C4-2B (cell line): Measurements from ENCODE around the gene GALNT11.
"Not testable (repeated sequence)": the region's sequence is repeated elsewhere in the genome, so short reads cannot be mapped to it uniquely, and the experiment has no call there.

Source experiments
- H3K27ac ChIP-seq: fragments of 450-650 bp; 2 replicates; pipeline ENCODE4 v1.5.1; 2017
- ZFX ChIP-seq: fragments of 450-650 bp; IDR thresholded peaks from 2 replicates; pipeline ENCODE4 v1.6.1; 2017
- TF ChIP-seq, protein P1 (sequence below): fragments of 450-650 bp; conservative IDR thresholded peaks from 2 replicates; pipeline ENCODE4 v1.5.1; 2017; ENCODE audit warnings: mild to moderate bottlenecking

The GALNT11 gene

DNA sequence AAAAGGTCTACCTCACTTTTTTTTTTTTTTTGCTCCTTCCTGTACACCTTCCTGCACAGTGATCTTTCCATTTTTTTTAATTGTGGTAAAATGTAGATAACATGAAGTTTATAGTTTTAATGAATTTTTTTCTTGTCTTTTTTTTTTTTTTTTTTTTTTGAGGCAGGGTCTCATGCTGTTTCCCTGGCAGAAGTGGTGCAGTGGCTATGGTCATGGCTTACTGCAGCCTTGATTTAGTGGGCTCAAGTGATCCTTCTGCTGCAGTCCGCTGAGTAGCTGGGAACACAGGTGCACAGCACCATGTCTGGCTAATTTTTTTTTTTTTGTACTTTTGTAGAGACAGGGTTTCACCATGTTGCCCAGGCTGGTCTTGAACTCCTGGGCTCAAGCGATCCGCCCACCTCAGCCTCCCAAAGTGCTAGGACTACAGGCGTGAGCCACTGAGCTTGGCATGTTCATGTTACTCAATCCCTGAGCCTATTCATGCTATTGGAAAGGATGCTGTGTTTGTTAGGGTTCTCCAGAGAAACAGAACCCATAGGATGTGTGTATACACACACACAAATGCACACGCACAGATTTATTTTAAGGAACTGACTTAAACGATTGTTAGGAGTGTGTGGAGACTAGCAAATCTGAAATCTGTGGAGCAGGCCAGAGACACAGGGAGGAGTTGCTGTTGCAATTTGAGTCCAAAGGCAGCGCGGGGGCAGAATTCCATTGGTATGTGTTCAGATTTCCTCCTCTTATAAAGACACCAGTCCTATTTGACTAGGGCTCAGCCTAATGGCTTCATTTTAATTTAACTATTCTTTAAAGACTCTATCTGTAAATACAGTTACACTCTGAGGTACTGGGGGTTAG lies 29.1 kb downstream of the GALNT11 start:
- H3K27ac ChIP-seq: no peak overlapping the region
- TF ChIP-seq, protein P1, sequence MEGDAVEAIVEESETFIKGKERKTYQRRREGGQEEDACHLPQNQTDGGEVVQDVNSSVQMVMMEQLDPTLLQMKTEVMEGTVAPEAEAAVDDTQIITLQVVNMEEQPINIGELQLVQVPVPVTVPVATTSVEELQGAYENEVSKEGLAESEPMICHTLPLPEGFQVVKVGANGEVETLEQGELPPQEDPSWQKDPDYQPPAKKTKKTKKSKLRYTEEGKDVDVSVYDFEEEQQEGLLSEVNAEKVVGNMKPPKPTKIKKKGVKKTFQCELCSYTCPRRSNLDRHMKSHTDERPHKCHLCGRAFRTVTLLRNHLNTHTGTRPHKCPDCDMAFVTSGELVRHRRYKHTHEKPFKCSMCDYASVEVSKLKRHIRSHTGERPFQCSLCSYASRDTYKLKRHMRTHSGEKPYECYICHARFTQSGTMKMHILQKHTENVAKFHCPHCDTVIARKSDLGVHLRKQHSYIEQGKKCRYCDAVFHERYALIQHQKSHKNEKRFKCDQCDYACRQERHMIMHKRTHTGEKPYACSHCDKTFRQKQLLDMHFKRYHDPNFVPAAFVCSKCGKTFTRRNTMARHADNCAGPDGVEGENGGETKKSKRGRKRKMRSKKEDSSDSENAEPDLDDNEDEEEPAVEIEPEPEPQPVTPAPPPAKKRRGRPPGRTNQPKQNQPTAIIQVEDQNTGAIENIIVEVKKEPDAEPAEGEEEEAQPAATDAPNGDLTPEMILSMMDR: no peak
- TF ChIP-seq ZFX: no peak

DNA sequence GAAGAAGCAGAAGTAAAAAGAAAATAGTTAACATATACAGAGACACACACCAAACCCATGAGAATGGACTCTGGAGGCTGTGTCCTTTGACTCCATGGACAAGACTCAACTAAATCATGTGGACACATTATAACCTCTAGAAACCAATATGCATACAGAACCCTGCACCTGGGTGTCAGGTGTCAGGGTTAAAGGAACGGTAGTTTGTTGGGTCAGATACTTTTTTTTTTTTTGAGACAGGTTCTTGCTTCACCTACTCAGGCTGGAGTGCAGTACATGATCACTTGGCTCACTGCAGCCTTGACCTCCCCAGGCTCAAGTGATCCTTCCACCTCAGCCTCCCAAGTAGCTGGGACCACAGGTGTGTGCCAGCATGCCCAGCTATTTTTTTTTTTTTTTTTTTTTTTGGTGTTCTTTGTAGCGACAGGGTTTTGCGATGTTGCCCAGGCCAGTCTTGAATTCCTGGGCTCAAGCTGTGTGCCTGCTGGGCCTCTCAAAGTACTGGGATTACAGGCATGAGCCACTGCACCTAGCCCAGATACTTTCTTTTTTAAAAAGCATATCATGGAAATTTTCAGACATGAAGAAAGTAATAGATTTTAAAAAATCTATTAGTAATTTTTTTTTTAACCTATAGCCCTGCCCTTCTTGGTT lies 31.3 kb downstream of the GALNT11 start:
- TF ChIP-seq, protein P1: no peak
- no peak for TF ChIP-seq ZFX
- no peak overlapping the region for H3K27ac ChIP-seq

DNA sequence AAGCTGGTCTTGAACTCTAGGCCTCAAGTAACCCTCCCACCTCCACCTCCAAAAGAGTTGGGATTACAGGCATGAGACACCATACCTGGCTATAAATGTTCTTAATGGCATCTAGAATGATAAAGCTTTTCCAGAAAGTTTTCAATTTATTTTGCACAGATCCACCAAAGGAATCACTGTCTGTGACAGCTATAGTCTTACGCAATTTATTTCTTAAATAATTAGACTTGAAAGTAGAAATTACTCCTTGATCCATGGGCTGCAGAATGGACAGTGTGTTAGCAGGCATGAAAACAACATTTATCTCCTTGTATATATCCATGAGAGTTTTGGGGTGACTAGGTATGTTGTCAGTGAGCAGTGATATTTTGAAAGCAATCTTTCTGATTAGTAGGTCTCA lies 33.8 kb downstream of the GALNT11 start:
- TF ChIP-seq, protein P1: no peak
- no peak for TF ChIP-seq ZFX
- H3K27ac ChIP-seq: no peak overlapping the region

DNA sequence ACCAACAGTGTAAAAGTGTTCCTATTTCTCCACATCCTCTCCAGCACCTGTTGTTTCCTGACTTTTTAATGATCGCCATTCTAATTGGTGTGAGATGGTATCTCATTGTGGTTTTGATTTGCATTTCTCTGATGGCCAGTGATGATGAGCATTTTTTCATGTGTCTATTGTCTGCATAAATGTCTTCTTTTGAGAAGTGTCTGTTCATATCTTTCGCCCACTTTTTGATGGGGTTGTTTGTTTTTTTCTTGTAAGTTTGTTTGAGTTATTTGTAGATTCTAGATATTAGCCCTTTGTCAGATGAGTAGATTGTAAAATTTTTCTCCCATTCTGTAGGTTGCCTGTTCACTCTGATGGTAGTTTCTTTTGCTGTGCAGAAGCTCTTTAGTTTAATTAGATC lies 35.6 kb downstream of the GALNT11 start:
- not testable (repeated sequence) for H3K27ac ChIP-seq

DNA sequence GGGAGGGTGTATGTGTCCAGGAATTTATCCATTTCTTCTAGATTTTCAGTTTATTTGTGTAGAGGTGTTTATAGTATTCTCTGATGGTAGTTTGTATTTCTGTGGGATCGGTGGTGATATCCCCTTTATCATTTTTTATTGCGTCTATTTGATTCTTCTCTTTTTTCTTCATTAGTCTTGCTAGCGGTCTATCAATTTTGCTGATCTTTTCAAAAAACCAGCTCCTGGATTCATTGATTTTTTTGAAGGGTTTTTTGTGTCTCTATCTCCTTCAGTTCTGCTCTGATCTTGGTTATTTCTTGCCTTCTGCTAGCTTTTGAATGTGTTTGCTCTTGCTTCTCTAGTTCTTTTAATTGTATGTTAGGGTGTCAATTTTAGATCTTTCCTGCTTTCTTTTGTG lies 37.7 kb downstream of the GALNT11 start:
- not testable (repeated sequence) for H3K27ac ChIP-seq

DNA sequence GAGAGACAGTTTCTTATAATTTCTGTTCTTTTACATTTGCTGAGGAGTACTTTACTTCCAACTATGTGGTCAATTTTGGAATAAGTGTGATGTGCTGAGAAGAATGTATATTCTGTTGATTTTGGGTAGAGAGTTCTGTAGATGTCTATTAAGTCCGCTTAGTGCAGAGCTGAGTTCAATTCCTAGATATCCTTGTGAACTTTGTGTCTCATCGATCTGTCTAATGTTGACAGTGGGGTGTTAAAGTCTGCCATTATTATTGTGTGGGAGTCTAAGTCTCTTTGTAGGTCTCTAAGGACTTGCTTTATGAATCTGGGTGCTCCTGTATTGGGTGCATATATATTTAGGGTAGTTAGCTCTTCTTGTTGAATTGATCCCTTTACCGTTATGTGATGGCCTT lies 38.3 kb downstream of the GALNT11 start:
- not testable (repeated sequence) for H3K27ac ChIP-seq

DNA sequence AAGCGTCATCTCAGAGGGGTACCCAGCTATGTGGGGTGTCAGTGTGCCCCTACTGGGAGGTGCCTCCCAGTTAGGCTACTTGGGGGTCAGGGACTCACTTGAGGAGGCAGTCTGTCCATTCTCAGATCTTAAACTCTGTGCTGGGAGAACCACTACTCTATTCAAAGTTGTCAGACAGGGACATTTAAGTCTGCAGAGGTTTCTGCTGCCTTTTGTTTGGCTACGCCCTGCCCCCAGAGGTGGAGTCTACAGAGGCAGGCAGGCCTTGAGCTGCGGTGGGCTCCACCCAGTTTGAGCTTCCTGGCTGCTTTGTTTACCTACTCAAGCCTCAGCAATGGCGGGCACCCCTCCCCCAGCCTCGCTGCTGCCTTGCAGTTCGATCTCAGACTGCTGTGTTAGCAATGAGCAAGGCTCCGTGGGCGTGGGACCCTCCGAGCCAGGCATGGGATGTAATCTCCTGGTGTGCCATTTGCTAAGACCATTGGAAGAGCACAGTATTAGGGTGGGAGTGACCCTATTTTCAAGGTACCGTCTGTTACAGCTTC lies 40.4 kb downstream of the GALNT11 start:
- H3K27ac ChIP-seq: not testable (repeated sequence)

DNA sequence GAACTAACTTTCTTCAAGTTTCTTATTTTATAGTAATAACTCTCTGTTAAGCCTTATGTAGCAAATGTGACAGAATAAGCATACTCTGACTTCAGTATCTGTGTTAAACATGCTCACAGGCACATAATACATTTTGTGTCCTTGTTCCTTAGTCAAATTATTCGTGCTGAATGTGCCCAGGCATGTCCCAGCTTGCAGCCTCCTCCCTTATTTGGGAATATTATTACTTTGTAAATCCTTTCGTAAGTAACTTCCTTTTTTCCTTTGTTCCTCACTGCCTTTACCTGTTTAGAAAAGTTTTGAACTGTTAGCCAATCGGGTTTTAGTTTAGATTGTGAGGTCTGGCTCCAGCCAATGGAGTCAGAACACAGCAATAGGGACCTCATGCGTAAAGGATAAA lies 46.9 kb downstream of the GALNT11 start:
- no peak for TF ChIP-seq ZFX
- TF ChIP-seq, protein P1: no peak

DNA sequence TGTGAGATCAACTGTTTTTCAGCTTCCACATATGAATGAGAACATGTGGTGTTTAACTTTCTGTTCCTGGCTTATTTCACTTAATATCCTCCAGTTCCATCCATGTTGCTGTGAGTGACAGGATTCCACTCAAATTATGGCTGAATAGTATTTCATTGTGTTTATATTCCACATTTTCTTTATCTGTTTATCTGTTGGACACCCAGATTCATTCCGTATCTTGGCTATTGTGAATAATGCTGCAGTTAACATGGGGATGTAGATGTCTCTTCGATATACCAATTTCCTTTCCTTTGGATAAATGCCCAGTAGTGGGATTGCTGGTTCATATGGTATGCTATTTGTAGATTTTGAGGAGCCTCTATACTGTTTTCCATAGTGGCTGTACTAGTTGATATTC lies 47.9 kb downstream of the GALNT11 start:
- TF ChIP-seq, protein P1: no peak
- no peak for TF ChIP-seq ZFX

More for the DNA sequence above, 46.9 kb downstream of the GALNT11 start:
- no peak overlapping the region for H3K27ac ChIP-seq

More for the DNA sequence above, 47.9 kb downstream of the GALNT11 start:
- H3K27ac ChIP-seq: no peak overlapping the region
